Hematopoietic multipotent progenitor cell treated with erythropoietin and hydrocortisone succinate and interleukin-3 and kit ligand, for 4 days (in vitro differentiated cells): Measurements from ENCODE around the gene GNAZ.
"Not testable (repeated sequence)": the region's sequence is repeated elsewhere in the genome, so short reads cannot be mapped to it uniquely, and the experiment has no call there.

Experiments used
- DNase-seq: peaks from one replicate; pipeline ENCODE4 v3.0.0-alpha.2; 2015

Gene GNAZ

DNA sequence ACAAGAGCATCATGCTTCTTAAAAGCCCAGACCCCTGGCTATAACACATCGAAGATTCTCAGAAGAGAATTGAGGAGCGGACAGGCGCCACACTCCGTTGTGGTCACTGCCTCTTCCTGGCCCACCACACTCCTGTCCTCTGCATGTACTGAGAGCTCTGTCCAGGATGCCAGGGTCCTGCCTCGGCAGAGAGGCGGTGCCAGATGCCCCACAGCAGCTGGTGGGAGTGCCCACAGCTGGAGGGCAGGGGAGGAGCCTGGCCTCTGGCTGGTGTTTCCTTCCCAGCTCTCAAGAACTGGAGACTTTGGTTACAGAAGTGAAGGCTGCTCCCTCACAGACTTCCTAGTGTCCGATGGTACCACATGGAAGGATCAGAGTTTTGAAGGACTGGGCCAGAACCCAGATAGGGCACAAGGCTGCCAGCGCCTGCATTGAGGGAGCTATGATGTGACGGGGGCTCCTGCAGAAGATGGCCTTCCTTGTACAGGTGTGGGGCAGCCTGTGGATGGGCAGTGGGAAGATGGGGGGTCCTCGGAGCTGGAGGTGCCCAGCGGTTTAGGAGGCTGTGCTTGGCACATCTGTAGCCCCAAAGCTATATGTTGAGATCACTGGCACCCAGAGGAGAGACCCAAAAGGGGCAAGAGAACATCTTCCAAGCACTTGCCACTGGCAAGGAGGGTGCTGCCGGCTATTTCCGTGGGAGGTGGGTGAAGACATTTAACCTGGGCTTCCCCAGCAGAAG is 52.1 kb downstream of the GNAZ start:
- DNase-seq = no peak

DNA sequence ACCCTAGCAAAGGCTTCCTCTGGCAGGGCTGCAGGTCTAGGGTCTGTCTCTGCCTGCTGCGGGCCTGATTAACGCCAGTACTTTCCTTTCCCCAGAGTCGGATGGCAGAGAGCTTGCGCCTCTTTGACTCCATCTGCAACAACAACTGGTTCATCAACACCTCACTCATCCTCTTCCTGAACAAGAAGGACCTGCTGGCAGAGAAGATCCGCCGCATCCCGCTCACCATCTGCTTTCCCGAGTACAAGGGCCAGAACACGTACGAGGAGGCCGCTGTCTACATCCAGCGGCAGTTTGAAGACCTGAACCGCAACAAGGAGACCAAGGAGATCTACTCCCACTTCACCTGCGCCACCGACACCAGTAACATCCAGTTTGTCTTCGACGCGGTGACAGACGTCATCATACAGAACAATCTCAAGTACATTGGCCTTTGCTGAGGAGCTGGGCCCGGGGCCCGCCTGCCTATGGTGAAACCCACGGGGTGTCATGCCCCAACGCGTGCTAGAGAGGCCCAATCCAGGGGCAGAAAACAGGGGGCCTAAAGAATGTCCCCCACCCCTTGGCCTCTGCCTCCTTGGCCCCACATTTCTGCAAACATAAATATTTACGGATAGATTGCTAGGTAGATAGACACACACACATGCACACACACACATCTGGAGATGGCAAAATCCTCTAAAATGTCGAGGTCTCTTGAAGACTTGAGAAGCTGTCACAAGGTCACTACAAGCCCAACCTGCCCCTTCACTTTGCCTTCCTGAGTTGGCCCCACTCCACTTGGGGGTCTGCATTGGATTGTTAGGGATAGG is 52.9 kb downstream of the GNAZ start:
- no peak for DNase-seq

DNA sequence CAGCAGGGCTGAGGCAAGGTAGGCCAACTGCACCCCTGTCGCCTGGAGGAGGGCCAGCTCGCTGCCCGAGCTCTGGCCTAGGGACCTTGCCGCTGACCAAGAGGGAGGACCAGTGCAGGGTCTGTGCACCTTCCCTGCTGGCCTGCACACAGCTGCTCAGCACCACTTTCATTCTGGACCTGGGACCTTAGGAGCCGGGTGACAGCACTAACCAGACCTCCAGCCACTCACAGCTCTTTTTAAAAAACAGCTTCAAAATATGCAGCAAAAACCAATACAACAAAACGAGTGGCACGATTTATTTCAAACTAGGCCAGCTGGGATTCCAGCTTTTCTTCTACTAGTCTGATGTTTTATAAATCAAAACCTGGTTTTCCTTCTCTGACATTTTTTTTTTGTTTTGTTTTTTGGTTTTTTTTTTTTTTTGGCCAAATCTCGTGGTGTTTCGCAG is 53.5 kb downstream of the GNAZ start:
- no peak for DNase-seq

DNA sequence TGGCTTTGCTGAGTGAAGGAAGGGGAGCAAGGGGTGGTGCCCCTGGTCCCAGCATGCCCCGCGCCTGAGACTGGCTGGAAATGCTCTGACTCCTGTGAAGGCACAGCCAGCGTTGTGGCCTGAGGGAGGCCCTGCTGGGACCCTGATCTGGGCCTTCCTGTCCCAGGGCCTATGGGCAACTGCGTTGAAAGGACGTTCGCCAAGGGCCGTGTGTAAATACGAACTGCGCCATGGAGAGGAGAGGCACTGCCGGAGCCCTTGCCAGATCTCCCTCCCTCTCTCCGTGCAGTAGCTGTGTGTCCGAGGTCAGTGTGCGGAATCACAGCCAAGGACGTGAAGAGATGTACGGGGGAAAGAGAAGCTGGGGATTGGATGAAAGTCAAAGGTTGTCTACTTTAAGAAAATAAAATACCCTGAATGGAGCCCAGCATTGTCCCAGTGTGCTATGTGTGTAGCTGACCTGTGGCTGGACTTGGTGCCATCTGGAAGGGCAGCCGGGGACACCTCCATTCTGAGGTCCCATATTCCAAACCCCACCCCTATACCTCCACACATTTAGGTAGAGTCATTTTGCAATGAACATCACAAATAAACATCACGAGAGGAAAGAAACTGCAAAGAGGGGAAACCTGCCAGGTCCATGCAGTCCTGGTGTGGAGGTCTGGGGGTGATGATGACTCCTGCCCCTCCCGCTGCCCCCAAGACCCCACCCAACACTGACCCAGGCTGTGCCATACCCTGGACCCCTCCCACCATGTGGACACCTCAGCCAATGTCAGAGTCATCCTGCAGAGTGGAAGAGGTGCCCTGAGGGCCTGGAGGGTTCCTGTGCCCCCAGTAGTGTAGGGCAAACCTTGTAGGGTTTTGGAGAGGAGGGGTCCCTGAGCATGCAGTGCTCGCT is 54.5 kb downstream of the GNAZ start:
- DNase-seq = no peak

DNA sequence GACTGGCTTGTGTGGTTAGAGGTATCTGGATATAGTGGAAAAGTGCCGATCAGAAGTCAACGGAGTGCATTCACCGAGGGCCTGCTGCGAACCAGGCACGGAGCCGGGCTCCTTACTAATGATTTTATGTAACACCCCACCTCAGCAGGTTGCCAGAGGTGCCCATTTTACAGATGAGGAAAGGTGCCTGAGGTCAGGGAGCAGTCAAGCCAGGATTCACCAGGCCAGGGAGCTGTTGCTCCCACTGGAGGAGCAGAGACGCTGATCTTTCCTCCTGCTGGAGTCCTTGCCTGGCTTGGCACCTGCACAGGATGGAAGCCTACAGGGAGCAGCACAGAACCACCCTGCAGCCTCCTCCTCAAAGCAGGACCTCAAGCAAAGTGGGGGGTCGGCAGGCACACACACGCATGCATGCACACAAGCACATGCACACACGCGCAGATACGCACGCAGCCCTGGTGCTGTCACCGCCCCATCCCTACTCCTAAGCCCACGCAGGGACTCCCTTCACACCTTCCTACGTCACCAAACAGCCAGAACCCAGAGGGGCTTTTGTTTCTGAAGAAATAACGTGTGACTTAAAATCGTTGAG is 55.3 kb downstream of the GNAZ start:
- no peak for DNase-seq

DNA sequence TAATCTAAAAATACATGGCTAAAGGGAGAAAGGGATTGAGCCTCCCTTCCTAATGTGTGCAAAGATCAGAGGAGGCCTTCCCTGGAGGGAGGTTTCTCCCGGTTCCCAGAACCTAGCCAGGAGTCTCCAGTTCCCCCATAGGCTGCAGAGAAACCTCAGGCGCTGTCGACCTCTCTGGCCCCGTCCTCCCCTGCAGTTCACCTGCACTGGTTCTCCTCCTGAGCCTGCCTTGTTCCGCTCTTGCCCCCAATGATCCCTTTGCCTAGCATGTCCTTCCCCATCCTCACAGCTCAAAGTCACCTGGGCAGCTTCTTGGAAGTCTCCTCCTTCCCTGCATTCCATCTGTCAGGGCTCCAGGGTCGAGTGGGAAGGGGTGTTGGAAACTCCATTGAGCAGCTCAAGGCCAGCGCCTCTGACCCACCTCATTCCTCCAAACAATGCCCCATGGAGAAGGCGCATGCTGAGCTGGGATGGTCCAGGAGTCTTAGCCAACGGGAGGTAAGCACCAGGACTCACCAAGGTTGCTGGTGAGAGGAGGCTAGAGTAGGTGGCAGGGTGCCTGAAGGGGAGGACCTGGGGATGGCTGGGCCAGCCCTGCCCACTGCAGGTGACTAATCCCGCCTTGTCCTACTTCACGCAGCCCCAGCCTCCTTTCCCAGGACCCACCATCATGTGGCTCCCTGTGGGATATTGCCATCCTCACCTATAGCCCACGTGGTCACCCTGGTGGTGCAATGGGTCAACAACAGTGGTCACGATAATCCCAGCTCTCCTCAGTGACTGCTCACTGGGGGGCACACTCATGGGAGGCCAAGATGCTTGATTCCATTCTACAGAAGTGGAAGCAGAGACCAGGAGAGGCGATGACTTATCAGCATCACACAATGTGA is 56.1 kb downstream of the GNAZ start:
- DNase-seq = no peak

DNA sequence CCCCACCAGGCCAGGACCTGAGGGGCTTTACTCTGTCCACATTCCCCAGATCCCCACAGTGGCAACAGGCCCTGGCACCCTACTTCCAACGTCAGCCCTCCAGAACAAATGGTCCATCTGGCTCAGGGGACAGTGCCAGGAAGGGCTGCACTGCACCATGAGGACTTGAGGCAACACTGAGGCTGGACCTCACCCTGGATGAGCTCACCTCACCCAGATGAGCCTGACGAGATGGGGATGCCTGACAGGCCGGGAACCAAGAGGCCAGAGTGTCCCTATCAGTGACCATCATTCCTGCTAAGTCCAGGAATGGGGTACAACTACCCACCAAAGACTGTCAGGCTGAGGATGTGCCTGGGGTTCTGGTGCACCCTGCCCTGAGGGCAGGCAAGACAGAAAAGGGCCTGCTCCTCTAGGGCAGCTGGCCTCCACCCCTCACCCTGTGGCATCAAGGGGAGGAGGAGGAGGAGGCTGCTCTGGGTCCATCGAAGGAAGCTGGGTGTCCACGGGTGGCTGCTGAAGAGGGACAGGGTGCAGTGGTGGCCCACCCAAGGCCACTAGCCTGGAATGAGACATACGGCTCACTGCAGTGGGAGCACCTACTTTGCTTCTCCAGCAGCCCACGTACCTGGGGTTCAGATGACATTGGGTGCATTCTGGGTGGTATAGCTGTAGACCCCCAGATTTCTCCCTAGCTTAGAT is 56.9 kb downstream of the GNAZ start:
- no peak for DNase-seq

DNA sequence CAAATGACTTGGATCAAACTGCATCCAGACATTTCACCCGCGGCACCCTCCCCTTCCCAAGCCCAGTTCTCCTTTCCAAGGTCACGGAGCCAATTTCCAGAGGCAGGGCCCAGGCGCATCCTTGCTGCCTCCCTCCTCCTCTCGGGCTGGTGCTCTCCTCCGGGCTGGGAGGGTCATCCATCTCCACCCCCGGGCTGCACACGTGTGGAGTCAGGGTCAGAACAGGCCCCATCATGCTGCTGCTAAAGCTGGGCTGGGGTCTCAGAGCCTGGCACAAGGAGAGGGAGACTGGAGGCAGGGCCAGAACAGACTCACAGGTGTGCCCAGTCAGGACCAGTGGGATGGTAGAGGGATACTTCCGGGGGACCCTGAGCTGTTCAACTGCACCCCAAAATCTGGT is 57.5 kb downstream of the GNAZ start:
- DNase-seq = no peak

DNA sequence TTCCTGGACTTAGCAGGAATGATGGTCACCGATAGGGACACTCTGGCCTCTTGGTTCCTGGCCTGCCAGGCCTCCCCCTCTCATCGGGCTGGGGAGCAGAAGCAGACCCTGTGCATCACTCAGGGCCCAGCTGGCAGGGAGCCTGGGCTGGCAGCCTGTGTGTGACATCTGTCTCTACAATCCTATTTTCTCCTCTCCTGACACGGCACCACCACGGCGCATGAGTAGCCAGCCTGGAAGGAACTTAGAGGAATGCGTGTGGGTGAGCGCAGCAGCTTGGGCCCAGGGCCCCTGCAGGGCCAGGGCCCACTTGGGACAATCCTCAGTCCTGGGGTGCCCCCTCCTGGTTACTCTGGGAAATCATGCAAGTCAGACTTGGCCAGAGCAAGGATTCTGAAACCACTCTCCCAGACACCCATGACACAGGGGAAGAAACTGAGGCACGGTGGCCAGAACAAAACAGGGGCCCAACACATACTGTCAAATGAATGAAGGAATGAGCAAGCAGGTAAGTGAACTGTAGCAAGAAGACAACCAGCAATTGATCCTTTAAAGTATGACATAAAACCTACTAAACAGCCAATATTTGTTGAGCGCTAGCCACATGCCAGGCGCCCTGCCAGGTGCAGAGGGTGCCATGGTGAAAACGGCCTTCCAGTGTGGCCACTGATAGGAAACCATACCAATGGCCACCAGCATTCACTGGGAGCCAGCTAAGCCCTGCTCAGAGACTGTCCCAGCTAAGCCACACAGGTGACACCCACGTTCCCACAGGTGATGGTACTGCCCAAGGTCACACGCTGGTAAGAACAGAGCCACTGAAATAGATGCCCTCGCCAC is 58.2 kb downstream of the GNAZ start:
- peak; percentile 83 for DNase-seq

DNA sequence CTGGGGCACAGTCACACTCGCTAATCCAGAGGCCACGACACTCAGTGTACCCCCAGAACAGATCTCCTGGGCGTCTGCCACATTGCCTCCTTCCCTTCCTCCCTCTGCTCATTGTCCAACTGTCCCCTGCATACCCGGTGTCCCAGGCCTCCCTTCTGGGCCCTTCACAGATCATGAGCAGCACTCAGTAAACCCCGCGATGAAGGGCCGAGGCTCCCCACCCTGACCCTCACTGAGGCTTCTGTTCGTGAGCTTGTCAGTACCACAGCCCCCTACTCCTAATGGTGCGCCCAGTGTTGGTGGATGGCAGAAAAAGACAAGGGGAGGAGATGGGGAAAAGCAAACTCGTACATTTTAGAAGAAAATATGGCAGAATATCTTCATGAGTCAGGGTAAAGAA is 58.8 kb downstream of the GNAZ start:
- DNase-seq = no peak

DNA sequence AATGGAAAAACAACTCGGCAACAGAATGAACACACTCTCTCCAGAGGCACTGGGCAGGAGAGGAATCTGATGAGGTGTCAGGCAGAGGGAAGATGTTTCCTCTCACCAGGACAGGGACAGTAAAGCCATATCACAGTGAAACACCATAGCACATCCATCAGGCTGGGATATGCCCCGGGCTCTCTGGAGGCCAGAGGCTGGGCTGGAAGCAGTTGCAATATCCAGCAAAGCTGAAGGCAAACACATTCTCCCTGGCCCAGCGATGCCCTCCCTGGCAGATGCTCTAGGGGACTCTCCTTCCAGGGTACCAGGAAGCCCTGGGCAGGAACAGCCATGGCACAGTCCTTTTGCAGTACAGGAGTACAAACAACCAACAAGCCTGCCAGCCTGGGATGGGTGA is 60.4 kb downstream of the GNAZ start:
- no peak for DNase-seq

DNA sequence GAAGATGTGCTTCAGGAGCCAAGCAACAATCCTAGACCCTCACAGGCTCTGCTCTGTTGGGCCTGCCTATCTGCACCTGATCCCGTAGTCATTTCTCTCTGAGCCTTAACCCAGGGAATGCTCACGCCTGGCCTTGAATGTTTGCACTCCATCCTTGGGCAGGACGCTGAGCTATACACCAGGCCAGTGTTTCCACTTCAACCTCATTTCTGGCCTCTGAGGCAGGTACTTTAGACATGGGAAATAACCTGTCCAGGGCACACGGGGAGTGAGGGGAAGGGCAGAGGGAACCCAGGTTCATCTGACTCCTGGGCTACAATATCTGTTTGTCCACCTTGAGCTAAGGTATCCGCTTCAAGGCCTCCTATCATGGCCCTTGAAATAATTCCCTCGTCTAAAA is 61.6 kb downstream of the GNAZ start:
- DNase-seq = no peak

DNA sequence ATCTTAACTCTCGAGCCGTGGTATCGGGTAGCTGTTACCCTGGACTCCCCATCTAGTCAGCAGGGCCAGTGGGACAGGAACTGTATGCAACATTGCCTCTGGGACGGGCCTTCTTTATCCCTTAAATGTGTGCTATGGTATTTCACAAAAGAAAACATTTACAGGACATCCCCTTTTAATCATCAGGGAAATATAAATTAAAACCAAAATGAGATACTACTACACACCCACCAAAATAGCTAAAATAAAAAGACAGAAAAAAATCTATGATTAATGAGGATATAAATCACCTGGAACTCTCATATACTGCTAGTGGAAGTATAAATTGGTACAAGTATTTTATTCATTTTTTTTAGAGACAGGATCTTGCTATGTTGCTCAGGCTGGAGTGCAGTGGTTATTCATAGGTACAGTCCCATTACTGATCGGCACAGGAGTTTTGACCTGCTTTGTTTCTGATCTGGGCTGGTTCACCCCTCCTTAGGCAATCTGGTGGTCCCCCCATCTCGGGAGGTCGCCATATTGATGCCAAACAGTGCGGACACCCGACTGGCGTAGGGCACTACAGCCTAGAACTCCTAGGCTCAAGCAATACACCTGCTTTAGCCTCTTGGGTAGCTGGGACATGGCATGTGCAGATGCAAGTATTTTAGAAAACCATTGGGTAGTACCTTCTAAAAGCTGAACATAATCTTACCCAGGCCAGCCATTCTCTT is 62.2 kb downstream of the GNAZ start:
- DNase-seq = no peak

DNA sequence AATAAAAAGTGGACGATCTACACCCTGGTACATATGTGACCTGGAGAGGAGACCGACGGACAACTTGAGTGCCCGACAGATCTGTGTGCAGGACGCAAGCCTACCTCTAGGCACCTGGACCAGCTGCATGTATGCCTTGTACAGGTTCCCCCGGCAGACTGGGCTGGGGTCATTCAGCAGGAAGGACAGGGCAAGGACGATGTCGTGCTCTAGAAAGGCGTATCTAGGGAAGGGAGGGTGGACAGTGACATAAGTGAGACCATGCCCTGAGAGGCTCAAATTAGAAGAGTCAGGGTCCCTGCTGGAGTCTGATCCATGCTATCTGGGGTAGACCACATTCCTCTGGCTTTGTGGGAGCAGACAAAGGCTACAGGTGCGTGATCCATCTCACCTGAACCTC is 63.6 kb downstream of the GNAZ start:
- no peak for DNase-seq

DNA sequence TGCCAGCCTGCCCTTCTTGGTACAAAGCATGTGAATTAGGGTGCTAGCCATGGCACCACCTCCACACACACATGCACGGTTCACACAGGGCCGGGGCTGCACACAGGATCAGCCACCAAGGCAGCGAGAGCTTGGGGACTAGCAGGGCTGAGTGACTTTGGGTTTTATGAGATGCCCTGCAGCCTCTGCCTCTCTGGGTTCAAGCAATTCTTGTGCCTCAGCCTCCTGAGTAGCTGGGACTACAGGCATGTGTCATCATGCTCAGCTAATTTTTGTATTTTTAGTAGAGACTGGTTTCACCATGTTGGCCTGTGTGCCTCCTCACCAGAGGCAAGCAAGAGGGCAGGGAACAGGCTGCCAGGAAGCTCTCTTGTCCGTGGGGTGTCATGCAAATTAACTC is 66.7 kb downstream of the GNAZ start:
- not testable (repeated sequence) for DNase-seq

DNA sequence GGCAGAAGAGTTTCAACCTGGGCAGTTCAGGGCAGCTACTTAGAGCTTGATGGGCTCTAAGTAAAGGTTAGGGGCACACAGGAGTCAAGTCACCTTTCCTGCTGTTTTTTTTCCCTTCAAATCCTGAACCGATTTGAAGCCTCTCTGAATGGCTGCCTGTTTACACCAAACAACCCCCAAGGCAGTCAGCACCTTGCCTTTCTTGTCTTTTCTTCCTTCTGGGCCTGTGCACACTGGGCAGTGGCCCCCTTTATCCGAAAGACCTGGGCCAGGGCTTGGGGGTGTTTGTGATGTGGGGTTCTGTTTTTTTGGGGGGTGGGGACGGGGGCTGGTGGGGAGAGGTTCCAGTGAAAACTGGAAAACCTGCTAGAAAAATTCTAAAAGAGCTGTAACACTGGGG is 67.1 kb downstream of the GNAZ start:
- no peak for DNase-seq

DNA sequence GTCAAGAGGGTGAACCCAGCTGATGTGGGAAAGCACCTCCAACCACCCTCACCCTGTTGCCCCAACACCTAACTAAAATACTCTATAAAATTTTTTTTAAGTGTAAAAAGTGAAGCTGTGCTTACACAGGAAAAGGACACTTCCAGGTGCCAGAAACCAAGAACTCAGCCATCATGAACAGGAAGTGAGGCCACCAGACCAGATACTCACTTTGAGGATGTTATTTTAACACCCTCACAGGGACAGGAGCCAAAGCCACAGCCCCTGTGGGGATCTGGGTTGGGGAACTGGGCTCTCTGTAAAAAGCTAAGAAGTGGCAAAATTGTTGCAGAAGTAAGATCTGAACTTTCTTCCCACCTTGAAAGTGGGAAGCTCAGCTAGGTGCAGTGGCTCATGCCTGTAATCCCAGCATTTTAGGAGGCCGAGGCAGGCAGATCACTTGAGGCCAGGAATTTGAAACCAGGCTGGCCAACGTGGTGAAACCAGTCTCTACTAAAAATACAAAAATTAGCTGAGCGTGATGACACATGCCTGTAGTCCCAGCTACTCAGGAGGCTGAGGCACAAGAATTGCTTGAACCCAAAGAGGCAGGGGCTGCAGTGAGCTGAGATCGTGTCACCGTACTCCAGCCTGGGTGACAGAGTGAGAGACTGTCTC is 67.7 kb downstream of the GNAZ start:
- DNase-seq = peak; percentile 81

DNA sequence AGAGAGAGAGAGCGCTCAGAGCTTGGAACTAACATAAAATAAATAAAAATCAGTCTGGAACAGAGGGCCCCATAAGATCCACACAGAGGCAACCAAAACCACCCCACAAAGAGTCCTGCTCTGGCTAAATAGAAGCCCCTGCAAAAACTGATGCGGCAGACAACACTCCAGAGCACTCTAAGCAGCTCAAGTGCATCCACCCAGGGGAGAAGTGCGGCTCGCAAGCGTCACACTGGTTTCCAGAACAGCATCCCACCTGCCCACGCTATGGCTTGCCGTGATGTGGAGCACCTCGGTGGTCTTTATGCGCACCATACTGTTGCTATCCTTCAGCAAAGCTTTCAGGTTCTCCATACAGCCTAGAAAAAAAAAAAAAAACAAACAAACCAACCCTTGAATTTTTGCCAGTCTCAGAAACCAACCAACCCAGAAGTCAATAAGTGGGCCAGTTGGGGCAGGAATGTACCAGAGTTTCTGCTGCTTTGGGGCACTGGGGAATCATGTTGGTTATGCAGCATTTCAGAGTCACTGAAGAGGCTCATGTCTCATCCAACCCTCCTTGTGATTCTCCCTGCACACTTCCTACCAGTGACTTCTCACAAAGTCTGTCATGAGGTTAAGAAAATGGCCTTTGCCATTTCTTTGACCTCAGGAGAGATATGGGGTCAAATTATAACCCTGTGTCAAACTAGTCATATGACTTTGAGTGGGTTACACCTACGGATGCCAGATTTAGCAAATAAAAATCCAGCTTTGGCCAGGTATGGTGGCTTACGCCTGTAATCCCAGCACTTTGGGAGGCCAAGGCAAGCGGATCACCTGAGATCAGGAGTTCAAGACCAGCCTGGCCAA is 68.5 kb downstream of the GNAZ start:
- DNase-seq = no peak
